ENCODE data around the gene ATP2A3.

ATP2A3 gene

DNA sequence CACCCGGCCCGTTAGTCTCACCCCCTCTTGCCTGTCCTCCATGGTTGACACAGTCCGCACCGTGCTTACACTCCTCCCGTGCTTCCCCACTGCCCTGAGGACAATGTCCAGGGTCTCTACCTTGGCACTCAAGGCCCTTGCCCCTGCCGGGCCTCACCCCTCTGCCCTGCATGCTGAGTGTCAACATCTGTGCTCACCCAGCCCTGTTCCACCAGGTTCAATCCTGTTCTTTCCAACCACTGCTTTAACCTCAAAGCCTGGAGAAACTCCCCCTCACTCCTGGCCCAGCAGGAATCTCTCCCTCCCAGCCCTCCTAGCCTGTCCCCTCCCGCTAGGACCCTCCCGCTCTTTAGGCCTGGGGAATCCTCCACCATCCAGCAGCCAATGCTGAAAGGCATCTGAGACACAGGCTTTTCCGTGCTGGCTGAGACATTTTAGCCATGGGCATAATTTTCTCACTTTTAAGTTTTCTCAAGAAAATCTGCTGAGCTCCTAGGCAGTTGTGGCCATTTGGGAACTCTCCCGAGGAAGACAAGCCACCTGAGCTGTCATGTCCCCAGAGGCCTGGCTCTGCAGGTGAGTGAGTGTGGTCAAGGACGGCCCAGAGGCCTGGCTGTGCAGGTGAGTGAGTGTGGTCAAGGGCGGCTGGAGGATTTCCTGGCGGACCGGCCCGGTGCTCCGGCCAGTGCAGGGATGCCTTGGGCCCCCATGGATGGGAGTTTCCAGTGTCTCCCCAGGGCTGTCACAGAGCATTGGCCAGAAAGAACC is 37.2 kb downstream of the ATP2A3 start:
- no peak for DNase-seq (ENCODE audit: low read depth)

DNA sequence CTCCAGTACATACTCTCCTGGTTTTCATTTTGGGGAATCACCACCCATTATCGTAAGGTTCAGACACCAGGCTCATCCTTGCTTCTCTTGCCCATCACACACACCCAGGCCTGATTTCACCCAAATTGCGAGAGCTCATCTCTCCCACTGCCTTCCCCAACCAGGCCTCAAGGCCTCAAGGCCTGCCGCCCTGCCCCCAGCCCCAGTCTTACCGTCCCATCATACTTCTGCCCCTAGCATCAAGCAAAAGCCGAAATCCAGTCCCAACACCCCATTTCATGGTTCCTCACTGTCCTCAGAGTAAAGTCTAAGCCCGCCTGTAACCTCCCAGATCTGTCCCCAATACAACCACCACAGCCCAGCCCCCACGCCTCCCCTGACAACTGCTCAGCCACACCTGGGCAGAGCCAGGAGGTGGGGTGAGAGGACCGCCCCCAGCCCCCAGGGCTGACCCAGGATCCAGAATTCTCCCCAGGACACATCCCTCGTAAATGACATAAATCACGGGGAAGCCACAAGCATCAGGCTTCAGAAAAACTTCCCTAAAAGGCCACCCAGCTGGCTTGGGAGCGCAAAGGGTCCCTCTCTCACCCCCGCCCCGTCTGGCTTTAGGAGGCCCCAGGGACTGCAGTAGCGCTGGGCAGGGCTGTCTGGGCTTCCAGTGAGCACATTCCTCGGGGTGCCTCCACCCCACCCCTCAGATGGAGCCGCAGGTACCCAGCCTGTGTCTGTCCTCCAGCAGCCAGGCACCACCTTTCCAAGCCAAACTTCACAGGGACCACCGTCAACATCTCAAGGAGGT is 38.4 kb downstream of the ATP2A3 start:
- DNase-seq (ENCODE audit: low read depth): no peak

- no peak for DNase-seq (ENCODE audit: low read depth)
Measured at GRCh38 chr17:3924512-3925350, 39.5 kb downstream of the ATP2A3 start.

- DNase-seq (ENCODE audit: low read depth): no peak
Measured at GRCh38 chr17:3923466-3924190, 40.6 kb downstream of the ATP2A3 start.

DNA sequence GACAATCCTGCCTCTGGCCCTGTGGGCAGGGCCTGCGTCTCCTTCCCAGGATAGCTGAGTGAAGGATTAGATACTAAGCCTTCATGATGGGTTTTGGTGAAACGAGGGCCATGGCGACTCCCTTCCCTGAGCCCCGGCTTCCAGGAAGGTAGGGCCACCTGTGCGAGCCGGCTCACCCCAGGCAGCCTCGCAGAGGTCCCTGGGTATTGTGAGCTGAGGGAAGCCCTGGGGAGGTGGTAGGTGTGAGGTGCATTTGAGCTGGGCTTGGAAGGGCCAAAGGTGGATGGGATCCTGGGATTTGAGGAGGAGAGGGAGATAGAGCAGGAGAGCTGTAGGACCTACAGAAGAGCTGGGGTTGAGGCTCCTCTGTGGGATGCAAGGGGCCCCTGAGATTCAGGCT is 41.5 kb downstream of the ATP2A3 start:
- DNase-seq (ENCODE audit: low read depth): no peak

DNA sequence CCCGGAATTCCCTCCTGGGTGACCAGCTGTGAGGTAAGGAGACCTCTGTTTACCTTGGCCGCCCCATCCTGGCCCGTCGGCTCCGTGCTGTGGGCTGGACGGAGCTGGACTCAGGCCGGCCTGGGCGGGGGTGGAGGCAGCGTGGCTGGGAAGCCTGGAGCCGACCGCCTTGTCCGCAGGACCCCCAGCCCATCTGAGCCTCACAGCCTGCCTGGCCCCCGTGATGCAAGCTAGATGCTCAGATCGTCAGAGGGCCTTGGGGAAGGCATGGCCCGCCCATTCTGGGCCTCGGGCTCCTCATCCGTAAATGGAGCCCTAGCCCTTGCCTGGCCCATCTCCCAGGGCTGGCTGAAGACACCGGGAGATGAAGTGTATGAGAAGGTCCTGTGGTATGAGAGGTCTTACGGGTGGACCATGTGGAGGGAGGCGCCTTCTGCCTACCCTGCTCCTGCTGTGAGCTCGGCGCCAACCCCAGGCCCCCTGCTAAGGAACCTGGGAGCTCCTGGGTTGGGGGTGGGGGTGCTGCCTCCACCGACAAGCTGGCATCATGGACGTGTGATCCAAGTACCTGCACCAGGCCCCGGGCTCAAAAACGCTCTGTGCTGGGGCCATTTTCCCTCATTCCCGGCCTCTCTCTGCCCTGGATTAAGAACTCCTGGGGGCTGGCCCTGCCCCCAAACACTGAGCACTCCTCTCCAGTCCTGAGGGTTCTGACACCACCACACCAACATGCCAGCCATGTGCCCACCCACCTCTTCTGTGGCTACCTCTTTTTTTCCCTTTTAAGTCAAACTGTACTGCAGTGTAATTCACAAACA is 42.5 kb downstream of the ATP2A3 start:
- no peak for DNase-seq (ENCODE audit: low read depth)

- DNase-seq (ENCODE audit: low read depth): no peak
Measured at GRCh38 chr17:3921006-3921405, 43.2 kb downstream of the ATP2A3 start.

- no peak for DNase-seq (ENCODE audit: low read depth)
Measured at GRCh38 chr17:3919123-3919624, 45.1 kb downstream of the ATP2A3 start.

DNA sequence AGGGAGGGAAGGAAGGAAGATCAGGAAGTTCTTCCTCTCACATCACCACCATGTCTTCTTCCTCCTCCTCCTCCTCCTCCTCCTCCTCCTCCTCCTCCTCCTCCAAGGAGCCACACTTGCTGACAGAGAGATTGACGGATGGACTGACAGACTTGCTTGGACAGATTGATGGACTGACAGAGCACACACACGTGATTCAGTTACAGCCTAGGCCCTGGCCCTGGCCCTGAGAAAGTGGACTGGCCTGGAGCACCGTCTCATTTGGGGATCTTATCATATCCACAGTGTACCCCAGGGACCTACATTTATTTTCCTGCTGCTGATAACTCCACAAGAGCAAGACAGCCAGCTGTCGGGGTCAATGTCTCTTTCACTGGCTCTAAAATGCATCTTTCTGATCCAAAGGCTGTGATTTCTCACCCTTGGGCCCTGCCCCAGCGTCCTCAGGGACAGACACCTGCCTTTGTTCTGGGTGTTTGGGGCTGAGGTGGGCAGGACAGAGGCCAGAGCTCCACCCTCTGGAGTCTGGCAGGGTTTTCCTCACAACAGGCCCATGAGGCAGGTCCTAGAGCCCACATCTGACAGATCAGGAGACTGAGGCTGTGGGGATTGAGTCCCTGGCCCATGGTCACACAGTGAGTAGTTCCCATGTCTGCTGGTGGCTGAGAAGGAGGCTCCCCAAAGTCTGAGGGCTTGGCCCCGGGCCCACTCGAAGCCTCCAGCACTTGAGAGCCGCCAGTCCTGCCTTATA is 45.7 kb downstream of the ATP2A3 start:
- DNase-seq (ENCODE audit: low read depth): no peak

DNA sequence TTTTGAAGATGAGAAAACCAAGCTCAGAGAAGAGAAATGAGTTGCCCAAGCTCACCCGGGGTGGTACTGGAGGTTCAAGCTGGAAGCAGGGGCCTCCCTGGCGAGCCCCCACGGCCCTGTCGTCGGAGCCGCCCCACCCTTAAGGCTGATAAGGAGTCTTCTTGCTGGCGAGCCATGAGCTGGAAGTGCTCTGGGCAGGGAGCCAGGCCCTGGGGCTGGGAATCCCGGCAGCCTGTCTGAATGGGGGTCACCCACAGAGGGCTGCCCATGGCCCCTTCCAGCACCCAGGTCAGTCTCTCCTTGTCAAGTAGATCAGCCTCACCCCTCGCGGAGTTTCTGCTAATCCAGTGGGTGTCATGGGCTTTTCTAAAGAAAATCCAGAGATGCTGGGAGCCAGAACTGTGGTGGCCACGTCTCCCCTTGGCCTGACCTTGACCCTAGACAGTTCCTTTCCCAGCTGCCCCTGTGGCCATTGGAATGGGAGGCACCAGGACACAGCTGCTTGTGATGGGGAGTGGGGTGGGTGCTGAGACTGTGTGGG is 46.8 kb downstream of the ATP2A3 start:
- no peak for DNase-seq (ENCODE audit: low read depth)

DNA sequence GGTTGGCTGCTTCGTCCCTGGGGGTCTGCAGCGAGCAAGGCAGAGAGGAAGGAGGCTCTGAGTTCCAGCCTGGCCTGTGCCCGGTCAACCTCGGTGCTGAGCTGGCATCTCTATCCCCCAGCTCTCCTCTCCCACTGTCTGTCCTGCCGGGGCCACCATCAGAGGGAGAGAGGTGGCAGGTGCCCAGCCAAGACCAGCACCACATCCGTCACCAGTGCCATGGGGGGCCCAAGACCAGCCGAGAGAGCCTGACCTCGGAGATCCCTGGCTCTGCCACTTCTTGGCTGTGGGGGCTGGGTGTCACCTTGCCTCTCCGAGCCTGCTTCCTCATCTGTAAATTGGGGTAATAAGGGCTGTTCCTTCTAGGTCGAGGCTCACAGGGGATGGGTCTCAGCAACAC is 47.4 kb downstream of the ATP2A3 start:
- DNase-seq (ENCODE audit: low read depth): no peak

DNA sequence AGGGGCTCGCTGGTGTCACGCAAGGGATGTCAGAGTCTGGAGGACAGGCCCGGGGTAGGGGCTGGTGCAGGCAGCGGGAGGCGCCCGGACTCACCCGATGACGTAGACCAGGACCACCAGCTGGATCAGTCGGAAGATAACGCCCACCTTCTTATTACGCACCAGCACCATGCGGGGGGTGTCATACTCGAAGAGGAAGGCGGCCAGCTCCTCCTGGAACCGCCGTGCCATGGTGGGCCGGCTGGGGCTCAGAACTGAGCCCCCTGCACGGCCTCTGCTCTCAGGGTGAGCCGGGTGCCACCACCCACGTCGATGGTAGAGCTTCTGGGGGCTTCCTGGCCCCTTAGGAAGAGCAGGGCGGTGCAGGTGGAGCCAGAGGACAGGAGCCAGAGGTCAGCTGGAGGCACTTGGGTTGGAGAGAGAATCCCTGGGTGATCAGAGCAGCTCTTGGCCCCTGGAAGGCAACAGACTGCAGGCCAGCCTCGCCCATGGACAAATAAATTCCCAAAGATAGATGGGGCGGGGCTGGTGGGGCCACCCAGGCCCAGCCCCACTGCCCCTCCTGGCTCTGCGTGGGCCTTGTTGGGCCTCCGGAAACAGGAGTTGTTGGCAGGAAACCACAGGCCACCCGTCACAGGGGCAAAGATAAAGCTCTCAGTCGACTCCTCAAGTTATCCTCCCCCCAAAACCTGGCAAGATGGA is 48.1 kb downstream of the ATP2A3 start, which contains the start of gene P2RX1:
Gene P2RX1, minus strand, starts transcription at position 471 of the 702 bp plus-strand sequence. Its CDS starts 240 bp downstream, at position 231.
- DNase-seq (ENCODE audit: low read depth): no peak

GRCh38 chr17:3915581-3915994 is 48.6 kb downstream of the ATP2A3 start:
- no peak for DNase-seq (ENCODE audit: low read depth)

DNA sequence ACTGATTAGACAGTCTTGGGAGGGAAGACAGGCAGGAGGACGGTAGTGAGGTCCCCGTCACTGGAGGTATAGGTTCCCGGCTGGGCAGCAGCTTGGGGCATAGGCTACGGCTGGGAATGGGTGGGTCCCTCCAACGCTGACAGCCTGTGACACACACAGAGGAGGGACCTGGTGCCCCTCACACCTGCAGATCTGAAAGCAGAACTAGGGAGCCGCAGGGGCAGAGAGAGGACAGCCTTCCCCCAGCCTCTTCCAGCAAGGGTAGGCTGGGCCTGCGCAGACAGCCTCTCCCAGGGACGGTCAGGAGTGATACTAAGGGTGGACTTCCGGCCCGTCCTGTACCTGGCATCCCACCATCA is 49.9 kb downstream of the ATP2A3 start:
- no peak for DNase-seq (ENCODE audit: low read depth)

GRCh38 chr17:3913531-3914311 is 50.5 kb downstream of the ATP2A3 start:
- DNase-seq (ENCODE audit: low read depth): no peak

- no peak for DNase-seq (ENCODE audit: low read depth)
Measured at GRCh38 chr17:3912827-3913226, 51.4 kb downstream of the ATP2A3 start.

- no peak for DNase-seq (ENCODE audit: low read depth)
Measured at GRCh38 chr17:3911271-3912053, 52.8 kb downstream of the ATP2A3 start.

Data from fibroblast of the conjunctiva (primary cell).